Glomerular endothelial cell (primary cell): ENCODE data around the gene ITSN2. TPM values are rescaled to one million over a fixed set of nuclear protein-coding genes. Genes with fewer than 3 reads are reported as not detected.

Experiments used
- DNase-seq: peaks from one replicate; pipeline ENCODE4 v3.0.0-alpha.2; 2011; ENCODE audit warnings: low read depth, low spot score; ENCODE audit errors: extremely low read depth
- total RNA-seq: library from RNA; depleted of rRNA; stranded (reverse); fragments of >200 nt; gene quantifications from 2 replicates; pipeline ENCODE4 v1.2.3, GENCODE V29; 2015

The ITSN2 gene
- total RNA-seq, 1 donor from 2014 or later: 36.7 TPM

DNA sequence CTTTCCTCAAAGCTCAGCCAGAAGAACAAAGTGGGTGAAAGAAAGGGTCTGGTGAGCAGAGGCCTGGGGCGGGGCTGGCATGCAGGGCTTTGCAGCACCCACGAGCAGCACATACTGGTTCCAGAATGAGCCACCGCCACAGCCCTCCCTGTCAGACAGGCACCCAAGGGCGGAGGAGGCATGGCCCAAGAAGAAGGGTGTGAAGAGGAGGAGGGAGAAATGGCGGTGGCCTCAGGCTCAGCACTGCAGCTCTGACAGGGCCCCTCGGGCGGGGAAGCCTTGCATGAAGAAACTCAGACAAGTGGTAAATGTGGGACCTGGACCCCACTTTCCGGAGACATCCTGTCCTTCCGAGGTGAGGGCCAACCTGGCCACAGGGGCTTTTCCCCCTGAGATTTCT lies 169.8 kb downstream of the ITSN2 start:
- no peak for DNase-seq

DNA sequence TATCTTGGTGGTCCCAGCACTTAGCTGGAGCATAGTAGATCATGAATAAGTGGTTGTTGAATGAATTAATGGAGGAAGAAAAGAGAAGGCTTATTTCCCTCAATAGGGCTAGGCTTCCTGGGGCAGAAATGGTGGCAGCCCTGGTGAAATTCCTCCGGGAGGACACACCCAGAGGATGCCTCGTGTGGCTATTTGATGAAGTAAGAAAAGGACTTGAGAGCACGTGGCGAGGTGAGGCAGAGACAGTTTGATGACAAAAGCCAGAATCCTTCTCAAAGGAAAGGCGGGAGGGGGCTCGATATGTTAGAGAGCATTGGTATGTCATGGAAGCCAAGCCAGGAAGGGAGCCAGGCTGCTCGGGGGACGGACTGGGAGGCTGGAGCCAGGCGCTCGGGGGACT lies 170.8 kb downstream of the ITSN2 start:
- DNase-seq: no peak

DNA sequence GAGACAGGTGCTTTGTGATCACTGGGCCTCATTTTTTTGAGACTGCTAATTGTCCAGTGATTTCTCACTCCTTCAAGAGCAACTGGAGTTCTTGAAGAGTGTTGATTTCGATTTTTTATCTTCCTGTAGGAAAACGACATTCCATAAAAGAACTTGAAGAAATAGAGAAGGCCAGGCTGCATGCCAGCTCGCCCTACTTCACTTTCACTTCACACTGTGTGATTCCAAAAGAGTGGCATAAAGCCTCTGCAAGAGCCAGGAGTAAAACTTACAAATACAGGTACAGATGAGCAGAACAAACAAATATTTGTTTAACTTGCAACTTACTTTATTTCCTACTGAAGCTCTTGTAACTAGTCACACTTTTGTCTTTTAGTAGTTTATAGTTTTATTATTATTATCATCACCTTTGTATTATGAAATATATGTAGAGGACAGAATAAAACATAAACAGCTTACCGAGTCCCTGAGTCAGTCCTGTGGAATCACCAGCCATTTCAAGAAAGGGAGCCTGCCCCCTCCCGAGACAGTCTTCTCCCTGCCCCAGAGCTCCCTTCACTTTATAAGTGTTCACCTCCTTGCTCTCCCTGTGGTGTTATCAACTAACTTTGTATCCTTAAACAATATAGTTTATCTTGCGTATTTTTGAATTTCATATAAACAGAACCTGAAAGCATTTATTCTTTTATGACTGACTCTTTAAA lies 176.8 kb downstream of the ITSN2 start:
- DNase-seq: no peak

DNA sequence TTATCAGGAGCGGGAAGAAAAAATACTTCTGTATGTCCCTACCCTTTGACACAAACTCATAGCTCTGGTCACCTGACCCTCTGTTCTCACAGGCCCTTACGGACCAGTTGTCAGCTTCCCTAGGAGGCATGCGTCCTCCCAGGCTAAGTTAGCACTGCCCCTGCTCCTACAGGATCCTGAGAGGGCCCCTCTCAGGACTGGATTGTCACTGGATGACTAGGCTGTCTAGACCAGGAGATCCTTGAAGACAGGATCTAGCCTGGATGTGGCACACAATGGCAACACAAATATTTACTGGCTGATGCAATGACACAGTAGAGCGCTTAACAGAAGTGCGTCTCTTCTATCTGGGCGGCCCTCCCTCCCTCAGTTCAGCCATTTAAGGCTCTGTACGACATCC lies 177.8 kb downstream of the ITSN2 start:
- no peak for DNase-seq

DNA sequence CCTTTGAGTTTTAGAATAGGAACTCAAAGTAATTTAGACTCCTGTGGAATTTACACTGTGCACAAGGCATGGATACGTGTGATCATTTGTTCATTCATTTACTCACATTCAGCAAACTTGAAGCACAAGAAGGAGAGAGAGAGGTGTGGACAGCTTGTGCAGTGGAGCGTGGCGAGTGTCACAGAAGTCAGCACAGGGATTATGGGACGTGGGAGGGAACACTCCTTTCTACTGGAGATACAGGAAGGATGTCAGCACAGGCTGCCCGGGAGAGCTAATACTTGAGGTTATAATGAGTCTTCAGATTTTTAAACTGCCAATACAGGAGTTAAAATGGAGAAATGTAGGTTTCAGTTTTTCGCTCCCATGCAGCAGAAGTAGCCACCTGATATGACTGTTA lies 178.5 kb downstream of the ITSN2 start:
- no peak for DNase-seq

DNA sequence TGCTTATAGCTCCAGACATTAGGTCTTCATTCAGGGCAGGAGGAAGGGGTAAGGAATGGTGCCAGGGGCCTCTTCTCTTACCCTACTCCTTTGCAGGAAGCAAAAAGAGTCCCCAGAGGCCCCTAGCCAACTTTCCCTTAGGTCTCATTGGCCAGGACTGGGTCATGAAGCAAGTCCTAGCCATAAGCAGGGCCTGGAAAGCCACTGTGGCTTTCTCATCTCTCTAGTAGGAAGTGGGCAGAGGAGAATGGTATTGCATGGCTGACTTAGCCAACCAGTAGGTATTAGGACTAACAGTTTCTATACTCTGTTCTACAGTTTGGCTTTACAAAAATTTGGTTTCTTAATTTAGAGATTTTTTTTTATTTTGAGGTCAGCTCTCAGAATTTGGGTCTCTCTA lies 180.7 kb downstream of the ITSN2 start:
- DNase-seq: no peak

DNA sequence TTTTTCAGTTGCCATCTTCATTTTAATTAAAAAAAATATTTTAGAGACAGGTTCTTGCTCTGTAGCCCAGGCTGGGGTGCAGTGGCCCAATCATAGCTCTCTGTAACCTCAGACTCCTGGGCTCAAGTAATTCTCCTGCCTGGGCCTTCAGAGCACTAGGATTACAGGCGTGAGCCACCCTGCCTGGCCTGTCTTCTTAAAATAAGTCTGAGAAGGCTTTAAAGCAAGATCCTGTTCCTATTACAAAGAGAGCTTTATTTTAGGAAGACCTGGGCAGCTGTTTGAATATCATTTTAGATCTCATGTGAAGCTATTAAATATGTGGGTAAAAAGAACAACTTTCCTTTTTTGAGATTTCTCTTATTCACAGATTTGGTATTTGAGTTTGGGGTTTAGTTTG lies 184.0 kb downstream of the ITSN2 start:
- DNase-seq: no peak

DNA sequence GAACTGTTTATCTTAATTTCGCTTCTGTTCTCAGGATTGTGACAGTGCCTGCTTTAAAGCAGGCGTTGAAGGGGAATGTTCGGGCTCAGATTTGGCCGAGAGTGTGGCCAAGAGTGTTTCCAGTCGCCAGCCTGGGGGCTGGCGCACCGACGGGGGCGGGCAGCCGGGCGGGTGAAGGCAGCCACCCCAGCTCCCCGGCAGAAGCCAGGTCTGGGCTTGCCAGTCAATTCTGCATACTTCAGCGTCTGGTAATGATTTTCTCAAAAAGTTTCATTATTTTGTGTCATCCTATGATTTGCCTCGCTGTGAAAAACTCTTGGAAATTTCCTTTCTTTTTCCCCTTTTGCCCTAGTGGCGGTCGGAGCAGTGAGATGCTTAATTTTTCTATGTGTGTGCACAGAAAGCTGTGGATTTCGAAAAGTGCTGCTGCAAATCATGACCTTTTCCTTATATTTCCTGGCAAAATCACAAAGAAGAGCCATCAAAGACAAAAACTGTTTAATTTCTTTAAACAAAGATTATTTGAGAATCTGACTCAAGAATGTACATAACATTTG lies 184.6 kb downstream of the ITSN2 start:
- DNase-seq: no peak

DNA sequence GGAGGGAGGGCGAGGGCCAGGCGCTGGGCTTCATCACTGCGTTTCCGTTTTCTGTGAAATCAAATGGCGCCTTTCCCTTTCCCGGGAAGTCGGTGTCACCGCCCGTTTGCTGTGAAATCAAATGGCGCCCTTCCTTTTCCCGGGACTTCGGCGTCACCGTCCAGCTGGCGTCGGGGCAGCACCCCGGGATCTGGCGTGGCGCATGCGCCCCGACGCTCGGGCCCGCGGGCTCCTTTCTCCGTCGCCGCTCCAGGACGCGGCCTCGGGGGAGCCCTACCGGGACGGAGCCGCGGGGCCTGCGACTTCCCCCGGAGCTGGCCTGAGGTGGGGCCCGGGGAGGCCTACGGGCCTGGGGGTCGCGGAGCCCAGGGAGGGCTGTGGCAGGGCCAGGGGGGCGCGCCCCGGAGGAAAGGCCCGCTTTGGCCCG lies 185.5 kb downstream of the ITSN2 start, which contains the start of gene FAM228A:
TSS of gene FAM228A (plus strand) at position 203 of the 427 bp plus-strand sequence. CDS start 428 bp downstream, outside the sequence.
- no peak for DNase-seq

DNA sequence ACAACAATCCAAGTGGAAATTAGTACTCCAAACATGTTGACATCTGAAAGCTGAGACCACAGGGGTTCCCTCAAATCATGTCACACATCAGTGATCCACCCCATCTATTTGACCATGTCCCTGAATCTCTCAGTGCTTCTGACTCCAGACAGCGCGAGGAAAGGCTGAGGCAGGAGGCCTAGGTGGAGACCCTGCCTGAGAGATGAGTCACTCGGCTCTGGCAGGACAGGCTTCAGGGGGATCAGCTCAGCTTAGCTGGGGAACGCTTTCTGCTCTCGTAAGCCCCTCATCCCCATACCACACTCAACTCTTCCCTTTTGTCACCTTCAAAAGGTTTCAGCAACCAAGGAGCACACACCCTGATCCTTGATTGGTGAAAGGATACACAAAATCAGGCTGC lies 191.3 kb downstream of the ITSN2 start:
- DNase-seq: no peak

DNA sequence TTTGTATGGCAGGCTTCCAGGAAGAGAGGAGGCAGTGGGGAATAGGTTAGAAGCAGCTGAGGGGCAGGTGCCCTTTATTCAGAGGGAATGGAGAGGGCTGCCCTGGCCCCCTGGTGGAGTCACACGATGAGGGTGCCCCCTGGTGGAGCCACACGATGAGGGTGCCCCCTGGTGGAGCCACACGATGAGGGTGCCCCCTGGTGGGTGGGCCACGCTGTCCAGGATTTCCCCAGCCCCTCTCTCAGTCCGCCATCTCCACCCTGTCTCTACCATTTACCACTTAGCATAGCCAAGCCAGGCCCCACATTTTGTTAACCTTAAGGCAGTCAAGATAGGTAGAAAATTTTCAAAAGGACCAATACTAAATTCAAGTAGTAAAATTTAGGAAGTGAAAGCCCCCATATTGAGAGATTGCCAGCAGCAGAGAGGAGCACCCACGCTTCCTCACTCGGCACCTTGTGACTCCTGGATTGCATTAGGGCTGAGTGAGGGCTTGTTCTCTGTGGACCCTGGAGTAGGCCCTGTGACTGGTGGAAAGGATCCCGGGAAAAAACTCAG lies 195.8 kb downstream of the ITSN2 start:
- no peak for DNase-seq

DNA sequence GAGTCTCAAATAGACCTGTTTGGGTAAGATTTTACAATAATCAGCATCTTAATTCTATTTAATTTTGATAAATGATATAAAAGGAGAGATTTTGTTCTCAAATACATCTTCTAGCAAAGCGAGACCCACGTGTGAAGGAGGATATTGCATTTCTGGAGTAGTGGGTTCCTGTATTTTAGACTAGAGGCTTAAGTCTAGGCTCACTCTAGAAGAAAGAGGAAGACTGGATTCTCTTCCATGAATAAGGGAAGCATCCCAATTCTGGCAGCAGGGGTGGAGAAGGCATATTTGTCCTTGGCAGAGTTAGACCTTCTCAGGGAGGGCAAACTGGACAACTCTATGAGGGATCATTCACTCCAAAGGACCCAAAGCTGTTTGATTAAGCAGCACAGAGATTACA lies 196.7 kb downstream of the ITSN2 start:
- no peak for DNase-seq

DNA sequence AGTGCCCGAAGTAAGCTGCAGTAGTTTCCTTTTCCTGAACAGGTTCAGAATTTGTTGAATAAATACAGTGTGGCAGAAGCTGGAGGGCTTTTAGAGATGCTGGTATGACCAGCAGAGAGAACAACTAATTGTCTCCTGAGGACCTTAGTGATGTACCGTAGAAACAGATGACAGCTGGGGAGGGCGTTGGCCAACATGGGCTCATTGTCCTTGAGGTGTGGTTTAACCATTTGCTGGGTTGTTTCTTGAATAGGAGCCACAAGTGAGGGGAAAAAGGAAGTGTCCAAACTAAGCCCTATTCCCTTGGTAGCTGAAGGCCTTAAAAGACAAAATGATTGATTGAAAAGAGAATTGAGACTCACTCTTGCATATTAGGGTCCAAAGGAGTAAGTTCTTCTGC lies 197.2 kb downstream of the ITSN2 start:
- DNase-seq: no peak

DNA sequence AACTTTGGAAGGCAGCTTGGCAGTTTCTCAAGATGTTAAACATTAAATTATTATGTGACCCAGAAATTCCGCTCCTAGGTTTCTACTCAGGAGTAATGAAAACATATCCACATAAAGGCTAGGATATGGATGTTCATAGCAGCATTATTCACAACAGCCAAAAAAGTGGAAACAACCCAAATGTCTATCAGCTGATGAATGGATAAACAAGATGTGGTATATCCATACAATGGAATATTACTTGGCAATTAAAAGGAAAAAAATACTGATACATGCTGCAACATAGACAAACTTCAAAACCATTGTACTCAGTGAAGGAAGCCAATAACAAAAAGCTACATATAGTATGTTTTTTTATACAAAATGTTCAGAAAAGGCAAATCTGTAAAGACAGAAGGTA lies 197.8 kb downstream of the ITSN2 start:
- DNase-seq: no peak

DNA sequence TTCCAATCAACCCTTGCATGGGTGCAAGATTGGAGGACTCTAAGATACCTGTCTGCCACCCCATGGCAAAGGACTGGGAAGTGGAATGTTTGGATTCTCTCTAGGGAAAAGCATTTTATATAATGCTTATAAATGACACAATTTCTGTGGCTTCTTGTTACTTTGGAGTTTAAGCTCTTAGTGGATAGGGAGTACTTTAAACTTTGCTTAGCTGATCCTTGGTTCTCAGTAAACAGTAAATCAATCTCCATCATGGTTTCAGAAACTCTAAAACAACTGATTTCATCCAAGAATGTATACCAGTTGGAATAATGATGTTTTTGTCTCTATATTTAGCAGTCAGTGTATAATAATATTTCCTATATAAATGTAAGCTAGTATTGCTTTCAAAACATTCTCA lies 199.6 kb downstream of the ITSN2 start:
- DNase-seq: no peak

DNA sequence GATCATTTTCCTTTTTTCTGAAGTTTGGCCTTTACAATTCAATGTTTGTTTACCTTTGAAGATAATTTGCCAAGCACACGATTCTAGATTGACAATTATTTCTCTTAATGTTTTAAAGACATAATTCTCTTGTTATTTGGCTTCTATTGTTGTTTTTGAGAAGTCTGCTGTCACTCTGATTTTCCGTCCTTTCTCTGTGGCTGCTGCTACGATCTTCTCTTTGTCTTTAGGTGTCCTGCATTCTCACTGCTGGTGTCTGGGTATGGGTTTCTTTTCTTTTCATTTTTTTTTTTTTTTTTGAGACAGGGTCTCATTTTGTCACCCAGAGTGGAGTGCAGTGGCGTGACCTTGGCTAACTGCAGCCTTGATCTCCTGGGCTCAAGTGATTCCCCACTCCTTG lies 200.6 kb downstream of the ITSN2 start:
- DNase-seq: no peak

DNA sequence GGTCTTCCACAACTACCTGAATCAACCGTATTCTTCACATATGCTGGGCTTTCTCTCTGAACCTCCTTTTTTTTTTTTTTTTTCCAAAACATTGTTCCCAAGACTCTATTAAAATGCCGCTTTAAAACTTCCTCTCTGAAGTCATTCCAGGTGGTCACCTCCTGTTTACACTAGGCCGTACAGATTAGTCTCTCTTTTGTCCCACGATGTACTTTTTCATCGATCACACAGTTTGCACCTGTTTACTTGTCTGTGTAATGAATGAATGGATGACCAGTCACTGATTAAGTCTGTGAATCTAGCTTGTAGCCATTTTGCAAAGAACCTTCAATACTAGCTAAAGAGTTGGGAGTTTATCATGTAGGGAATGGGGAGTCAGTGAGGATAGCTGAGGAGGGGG lies 202.2 kb downstream of the ITSN2 start:
- DNase-seq: no peak

DNA sequence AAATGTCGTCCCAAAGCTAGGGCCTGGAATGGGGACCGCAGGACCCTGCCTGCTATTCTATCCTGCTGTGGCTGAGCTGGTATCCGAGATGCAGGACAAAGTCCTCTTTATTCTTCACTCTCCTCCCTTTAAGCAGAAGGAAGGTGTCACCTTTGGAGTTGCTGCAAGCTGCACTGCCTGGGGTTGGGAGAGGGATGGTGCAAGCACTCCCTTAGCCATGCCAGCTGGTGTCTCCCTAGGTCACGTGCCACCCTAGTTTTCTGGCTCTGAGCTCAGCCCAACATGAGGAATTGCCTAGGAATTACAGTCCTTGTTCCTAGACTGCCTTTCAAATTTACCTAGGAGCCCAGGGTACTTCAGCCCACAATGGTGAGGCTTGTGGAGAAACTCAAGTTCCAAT lies 206.9 kb downstream of the ITSN2 start:
- DNase-seq: no peak
